22Rv1 (cell line): Measurements from ENCODE around the gene PSMD9.
"Not testable (repeated sequence)": the region's sequence is repeated elsewhere in the genome, so short reads cannot be mapped to it uniquely, and the experiment has no call there.

ENCODE experiments used
- H3K27ac ChIP-seq: fragments of 450-650 bp; 2 replicates; pipeline ENCODE4 v1.5.1; 2017
- CTCF ChIP-seq: fragments of 450-650 bp; IDR thresholded peaks from 2 replicates; pipeline ENCODE4 v1.5.1; 2017; ENCODE audit warnings: mild to moderate bottlenecking
- ZFX ChIP-seq: fragments of 450-650 bp; IDR thresholded peaks from 2 replicates; pipeline ENCODE4 v1.6.1; 2017; ENCODE audit warnings: antibody characterized with exemption, borderline replicate concordance

PSMD9 gene

GRCh38 chr12:121883315-121883660, 5.3 kb upstream of the PSMD9 start:
- TF ChIP-seq ZFX (no peak), CTCF (no peak)
- peak overlapping the region; percentile 58 for H3K27ac ChIP-seq

DNA sequence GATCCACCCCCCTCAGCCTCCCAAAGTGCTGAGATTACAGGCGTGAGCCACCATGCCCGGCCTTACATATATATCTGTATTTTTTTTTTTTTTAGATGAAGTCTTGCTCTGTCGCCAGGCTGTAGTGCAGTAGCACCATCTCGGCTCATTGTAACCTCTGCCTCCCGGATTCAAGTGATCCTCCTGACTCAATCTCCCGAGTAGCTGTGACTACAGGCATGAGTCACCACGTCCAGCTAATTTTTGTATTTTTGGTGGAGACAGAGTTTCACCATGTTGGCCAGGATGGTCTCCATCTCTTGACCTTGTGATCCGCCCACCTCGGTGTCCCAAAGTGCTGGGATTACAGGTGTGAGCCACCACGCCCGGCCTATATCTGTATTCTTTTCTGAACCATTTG, 3.5 kb upstream of the PSMD9 start:
- H3K27ac ChIP-seq: not testable (repeated sequence)

- no peak for TF ChIP-seq CTCF
- no peak for TF ChIP-seq ZFX
- H3K27ac ChIP-seq: peak overlapping the region; percentile 88
Measured at GRCh38 chr12:121888083-121888477, 510 bp upstream of the PSMD9 start.

GRCh38 chr12:121889274-121889624, 659 bp downstream of the PSMD9 start:
- H3K27ac ChIP-seq: peak overlapping the region; percentile 88
- no peak for TF ChIP-seq ZFX
- peak; percentile 62 for TF ChIP-seq CTCF

- peak overlapping the region; percentile 88 for H3K27ac ChIP-seq
Measured at GRCh38 chr12:121889661-121890060, 1.1 kb downstream of the PSMD9 start.

GRCh38 chr12:121892673-121893561, 4.3 kb downstream of the PSMD9 start:
- H3K27ac ChIP-seq: peak overlapping the region; percentile 77
- TF ChIP-seq ZFX (no peak), CTCF (no peak)

GRCh38 chr12:121893961-121894460, 5.4 kb downstream of the PSMD9 start:
- peak overlapping the region; percentile 77 for H3K27ac ChIP-seq
- TF ChIP-seq CTCF (no peak), ZFX (no peak)

DNA sequence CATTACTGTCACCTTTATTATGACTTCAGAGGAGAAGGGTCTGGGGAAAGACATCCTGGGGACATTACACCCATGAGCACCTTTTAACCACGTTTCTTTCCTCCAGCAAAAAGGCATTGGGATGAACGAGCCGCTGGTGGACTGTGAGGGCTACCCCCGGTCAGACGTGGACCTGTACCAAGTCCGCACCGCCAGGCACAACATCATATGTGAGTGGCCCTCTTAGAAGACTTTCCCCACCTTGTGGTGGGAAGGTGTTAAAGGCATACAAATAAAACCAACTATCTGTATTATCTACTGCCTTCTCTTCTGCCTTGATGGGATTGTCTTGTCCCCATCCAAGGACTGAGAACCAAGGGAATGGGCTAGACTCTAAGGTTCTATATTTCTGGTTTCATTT, 6.0 kb downstream of the PSMD9 start:
- TF ChIP-seq ZFX (no peak), CTCF (peak; percentile 47)
- peak overlapping the region; percentile 77 for H3K27ac ChIP-seq
